GM18870 (cell line): ENCODE data around the gene PPL.
"Not testable (repeated sequence)": the region's sequence is repeated elsewhere in the genome, so short reads cannot be mapped to it uniquely, and the experiment has no call there.

Experiments used
- ATAC-seq: cut with Tn5 transposase; IDR thresholded peaks from one replicate; pipeline ENCODE4 v1.9.1; 2021; ENCODE audit warnings: moderate library complexity; ENCODE audit not compliant: unreplicated experiment

PPL gene

DNA sequence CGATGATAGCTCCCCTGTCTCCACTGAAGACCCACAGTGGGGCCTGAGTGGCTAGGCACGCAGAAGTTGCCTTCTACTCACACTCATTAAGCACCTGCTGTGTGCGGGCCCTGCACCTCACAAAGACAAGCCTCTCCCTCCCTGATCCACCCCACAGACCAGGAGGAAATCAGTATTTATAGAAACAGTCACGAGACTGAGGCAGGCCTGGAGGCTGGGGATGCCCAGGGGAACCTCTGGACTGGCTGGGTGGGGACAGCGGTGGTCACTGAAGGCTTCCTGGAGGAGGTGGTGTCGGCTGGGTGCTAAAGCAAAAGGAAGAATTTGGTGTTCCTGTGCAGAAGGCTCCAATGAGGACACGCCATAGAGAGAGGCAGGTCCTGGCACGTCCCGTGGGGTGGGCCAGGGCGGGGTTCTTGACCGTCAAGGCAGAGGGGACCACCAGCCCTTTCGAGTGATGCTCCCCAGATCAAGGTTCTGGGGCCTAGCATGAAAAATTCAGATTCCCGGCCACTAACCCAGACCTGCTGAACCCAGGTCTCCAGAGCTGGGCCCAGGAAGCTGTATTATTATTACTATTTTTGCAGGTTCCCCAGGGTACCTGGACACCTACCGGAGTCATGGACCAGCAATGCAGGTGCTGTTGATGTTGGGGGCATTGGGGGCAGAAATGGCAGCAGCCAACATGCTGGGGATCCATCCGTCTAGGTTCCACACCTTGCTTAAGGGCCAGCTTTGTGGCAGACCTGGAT is 23.0 kb downstream of the PPL start:
- ATAC-seq = no peak

- no peak for ATAC-seq
Observed at GRCh38 chr16:4913130-4913773, 23.7 kb downstream of the PPL start.

DNA sequence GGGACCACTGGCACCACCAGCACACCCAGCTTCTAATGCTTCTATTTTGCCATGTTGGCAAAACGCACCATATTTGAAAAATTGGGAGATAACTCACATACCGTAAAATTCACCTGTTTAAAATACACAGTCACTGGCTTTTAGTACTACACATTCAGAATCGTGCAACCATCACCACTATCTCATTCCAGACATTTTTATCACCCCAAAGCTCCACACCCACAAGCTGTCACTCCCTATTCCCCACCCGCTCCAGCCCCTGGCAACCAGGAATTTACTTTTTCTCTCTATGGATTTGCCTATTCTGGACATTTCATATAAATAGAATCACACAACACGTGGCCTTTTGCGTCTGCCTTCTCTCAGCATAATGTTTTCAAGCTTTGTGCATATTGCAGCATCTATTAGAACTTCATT is 25.0 kb downstream of the PPL start:
- no peak for ATAC-seq

- no peak for ATAC-seq
Observed at GRCh38 chr16:4910828-4911227, 26.1 kb downstream of the PPL start.

GRCh38 chr16:4909825-4910224 is 27.1 kb downstream of the PPL start:
- no peak for ATAC-seq

DNA sequence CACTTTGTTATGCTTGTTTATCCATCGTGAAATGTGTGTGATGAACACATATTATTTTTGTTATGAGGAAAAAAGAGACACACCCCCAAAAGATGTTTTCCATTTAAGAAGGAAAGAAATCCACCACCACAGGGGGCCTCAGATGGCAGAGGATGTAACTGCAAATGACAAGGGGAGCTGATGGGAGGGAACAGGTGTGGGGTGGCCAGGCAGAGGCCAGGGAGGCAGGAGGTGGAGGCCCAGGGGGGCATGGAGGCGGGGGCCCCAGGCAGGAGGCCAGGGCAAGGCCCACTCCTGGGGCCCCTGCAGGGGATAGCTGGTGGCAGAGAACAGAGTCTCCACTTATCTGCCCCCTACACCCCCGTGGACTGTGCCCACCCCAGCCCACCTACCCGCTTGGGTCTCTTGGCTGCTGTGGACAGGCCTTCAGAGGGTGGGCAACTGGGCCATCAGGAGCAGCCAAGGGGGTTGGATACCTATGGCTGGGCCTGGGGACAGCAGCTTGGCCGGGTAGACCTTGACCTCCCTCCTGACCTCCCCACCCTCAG is 28.0 kb downstream of the PPL start:
- no peak for ATAC-seq

DNA sequence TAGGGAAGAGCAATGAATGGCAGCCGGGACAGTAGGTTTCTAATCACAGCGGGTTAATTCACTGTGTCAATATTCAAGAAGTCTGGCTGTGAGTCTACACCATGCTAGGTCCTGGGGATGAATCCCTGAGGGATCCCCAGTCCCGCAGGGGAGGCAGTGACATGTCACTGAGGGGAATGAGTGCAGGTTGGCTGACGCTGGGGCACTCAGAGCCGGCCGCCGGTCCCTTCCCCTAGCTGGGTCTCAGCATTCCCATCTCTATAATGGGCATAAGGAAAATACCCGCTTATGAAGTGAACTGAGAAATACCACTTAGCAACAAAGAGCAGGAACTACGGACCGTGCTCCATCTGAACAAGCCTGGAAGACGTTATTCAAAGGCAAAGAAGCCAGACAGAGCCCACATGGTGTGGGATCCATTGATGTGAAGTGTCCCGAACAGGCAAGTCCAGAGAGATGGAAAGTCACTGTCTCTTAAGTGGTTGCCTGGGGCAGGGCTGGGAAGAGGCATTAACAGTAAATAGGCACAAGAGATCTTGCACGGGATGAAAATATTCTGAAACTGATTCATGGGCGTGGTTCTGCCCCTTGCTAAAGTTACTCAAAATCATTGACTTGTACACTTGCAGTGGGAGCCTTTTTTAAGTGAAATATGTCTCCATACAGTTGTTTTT is 31.9 kb downstream of the PPL start:
- no peak for ATAC-seq

DNA sequence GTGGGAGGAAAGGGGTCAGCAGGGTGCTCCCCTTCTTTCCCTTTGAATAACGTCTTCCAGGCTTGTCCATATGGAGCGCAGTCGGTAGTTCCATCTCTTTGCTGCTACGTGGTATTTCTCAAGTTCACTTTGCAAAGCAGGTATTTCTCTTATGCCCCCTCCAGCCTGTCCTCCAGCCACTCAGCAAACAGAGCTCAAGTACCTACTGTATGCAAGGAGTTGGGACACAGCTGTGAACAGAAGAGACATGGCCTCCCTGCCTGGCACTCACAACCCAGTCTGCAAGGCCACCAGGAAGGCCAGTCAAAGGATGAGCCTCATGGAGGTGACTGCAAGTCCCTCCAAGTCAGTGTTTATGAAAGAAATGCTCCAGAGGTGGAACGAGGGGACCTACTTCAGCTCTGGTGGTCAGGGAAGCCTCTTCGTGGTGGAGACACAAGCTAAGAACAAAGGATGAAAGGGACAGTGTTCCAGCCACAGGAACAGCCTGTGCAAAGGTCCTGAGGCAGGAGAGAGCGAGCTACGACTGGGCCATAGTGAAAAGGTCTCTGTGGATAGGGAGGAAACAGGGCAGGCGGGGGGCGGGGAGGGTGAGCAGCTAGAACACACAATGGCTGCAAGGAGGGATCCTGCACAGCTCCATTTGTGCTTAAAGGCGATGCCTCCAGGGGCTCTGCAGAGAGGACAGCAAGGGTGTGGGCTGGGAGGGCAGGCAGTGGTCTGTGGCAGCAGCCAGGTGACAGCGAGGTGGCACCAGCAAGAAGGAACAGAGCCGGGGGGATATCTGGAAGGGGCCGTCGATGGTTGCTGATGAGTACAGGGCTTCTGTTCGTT is 32.6 kb downstream of the PPL start:
- ATAC-seq = no peak

DNA sequence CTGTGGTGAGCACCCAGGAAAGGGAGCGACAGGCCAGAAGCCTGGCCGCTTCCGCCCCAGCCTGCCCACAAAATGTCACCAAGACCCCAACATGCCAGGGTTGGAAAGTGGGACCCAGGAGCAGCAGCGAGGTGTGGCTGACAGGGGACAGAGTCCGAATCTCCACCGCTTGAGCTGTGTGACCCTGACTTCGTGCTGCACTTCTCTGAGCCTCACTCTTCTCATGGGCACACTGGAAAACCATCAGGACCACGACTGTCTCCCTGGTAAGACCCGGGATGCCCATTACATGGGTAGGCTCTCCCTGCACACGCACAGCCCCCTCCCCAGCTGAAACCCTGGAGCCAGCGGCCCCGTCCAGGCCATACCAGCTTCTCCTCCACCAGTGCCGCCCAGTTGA is 34.9 kb downstream of the PPL start:
- no peak for ATAC-seq

- ATAC-seq = no peak
Observed at GRCh38 chr16:4900750-4901149, 36.2 kb downstream of the PPL start.

DNA sequence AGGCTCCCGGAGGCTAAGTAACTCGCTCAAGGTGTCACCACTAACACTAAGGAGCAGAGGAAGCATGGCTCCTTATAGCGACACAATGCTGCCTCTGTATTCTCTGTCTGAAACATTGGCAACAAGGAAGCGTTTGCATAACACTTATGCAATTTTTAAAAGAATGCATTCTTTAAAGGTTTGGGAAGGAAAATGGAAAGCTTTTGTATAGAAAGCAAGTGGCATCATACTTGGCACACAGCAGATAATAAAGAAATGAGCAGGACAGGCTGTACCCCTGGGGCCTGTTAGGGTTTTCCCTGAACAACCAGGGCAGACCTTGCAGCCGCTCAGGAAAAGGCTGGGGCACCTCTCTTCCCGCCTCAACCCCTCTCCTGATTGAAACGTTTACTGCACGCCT is 36.9 kb downstream of the PPL start:
- no peak for ATAC-seq

GRCh38 chr16:4899474-4899846 is 37.5 kb downstream of the PPL start:
- ATAC-seq = no peak

GRCh38 chr16:4898811-4899473 is 38.0 kb downstream of the PPL start:
- no peak for ATAC-seq

- ATAC-seq = no peak
Observed at GRCh38 chr16:4897328-4897727, 39.6 kb downstream of the PPL start.

GRCh38 chr16:4896761-4897160 is 40.2 kb downstream of the PPL start:
- not testable (repeated sequence) for ATAC-seq

DNA sequence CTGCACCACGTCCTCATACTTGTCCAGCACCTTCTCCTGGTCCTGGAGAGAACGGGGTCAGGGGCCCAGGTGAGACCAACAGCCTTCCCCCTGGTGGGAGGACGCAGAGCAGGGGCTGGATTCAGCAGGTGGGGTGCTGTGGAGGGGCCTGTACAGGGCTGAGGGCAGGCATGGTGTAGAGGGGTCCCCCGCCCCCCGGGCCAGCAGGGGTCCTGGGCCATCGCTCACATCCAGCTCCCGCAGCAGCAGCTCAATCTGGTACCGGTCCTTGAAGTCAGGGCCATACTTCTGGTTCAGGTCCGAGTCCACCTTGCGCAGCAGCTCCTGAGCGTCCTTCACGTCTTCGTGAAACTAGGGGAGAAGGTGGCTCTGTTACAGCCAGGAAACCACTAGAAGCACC is 41.6 kb downstream of the PPL start:
- no peak for ATAC-seq

GRCh38 chr16:4894276-4895150 is 42.4 kb downstream of the PPL start:
- no peak for ATAC-seq

DNA sequence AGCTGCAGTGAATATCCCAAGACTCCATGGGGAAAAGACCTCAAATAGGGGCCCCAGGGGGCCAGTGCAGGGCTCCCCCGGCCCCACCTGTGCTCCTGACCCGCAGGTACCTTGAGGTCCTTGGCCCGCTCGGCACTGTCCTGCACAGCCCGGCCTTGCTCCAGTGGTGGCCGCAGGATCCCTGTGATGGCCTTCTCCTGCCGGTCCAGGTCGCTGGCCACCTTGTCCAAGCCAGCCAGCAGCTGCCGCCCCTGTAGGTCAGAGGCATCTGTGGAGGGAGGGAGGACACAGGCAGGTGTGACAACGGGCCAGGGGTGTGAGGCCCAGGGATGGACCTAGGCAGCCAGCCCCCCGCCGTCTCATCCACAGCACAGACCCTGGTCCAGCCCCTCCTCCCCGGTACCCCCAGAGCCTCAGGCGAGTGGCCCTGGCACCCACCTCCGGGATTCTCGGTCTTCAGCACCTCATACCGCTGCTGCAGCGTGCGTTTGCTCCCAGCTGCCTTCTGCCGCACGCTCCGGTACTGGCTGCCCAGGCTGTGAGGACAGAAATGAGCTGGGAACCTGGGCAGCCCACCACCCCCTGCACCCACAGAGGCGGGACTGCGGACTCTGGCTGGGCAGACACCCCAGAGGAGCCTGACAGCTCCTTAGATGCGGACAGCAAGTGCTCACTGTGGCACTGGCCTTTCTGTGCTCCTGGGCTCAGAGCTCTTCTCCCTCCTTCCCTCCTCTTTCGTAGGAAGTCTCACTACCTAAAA is 43.7 kb downstream of the PPL start:
- ATAC-seq = no peak
